ENCODE results near the gene C10orf143.

Gene C10orf143

DNA sequence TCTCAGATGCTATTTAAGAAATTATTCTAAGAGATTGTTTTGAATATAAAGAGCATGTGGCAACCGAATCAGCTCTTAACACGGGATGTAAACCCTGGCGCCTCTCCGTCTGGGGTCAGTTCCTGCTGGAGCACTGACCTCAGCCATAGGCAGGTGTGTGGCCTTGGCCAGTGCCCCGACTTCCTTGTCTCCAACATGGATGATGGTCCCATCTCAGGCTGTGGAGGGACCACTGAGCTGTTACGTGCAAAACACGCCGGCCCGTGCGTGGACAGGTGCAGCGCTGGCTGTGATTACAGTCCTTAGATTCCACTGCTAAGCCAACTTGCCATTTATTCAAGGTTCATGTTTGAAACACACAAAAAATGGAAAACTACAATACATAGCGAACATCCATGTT, 59.9 kb downstream of the C10orf143 start:
- DNase-seq = no peak

DNA sequence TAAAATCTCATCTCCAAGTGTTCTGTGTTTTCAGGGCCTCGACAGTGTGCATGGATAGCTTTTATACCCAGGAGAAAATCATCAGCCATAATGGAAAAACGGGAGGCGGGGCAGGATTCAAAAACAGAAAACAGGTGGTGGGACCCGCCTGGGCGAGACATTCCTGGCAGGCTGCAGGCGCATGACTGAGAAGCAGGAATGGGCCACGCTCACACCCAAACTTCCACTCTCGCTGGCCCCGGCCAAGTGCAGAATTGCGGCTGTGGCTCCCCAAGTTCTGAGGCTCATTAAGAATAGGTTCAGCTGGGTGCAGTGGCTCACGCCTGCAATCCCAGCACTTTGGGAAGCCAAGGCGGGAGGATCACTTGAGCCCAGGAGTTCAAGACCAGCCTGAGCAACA, 60.6 kb downstream of the C10orf143 start:
- DNase-seq = no peak

DNA sequence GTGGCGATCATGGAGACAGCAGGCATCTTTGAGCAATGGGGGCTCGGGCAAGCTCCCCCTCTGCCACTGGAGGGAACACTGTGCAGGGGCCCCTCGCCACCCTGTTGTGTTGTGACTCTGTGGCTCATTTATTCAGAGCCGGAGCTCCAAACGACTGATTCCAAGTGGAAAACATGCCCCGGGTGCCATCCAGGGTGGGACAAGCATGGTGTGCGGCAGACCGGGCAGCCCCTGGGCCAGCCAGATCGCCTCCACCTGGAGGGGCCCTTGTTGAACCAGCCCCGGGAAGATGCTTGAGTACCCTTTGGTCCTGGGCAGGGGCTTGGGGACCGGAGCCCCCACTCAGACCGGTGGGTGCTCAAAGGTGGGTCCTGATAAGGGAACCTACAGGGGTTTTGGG, 61.4 kb downstream of the C10orf143 start:
- DNase-seq = no peak

DNA sequence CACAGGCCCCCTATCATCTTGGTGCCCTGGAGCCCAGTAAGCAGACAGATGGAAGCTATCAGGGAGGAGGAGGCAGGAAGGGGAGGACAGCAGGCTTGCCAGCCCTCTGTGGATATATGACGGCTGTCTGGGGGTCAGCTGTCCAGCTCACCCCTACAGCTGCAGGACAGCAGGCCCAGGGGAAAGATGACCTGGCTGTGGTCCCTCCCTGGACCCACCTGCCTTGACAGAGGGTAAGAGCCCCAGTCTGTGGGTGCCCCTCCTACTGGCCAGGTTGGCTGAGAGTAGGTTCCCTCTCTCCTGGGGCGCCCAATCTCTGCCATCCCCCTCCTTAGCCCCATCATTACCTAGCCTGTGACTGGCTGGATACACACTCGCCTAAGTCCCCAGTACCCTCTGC, 62.5 kb downstream of the C10orf143 start:
- no peak for DNase-seq

DNA sequence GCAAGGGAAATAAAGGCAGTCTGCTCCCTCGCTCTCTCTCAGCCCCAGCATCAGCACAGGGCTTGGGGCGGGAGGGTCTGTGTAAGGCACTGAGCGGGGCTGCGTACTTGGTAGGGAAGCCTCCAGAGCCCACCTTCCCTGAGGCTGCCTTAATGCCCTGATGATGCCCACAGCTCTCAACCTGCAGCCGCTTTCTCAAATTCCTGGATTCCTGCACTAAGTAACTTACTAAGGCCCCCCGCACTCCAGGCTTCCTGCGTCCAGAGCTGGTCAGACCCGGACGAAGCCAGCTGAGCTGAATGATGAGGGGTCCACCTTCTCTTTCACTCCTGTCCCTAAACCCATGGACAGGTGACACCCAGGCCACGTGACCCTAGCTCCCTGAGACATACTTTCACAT, 63.3 kb downstream of the C10orf143 start:
- no peak for DNase-seq

DNA sequence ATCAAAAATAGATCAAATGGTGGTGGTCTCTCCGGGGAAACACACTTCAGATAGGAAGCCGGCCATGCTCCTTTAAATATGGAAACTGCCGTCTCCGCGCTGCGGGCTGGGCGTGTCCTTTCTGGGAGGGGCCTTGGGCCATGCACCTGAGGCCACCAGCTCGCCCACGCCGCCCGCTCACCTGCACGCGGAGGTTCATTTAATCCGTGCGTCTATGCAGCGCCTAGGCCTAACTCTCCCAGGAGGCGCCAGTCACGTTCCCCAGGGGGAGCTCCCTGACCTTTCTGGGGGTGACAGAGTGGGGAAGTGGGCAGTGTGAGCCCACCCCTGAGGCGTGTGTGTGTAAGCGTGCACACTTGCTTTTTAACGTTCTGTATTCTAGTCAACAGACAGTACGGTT, 64.0 kb downstream of the C10orf143 start:
- no peak for DNase-seq

DNA sequence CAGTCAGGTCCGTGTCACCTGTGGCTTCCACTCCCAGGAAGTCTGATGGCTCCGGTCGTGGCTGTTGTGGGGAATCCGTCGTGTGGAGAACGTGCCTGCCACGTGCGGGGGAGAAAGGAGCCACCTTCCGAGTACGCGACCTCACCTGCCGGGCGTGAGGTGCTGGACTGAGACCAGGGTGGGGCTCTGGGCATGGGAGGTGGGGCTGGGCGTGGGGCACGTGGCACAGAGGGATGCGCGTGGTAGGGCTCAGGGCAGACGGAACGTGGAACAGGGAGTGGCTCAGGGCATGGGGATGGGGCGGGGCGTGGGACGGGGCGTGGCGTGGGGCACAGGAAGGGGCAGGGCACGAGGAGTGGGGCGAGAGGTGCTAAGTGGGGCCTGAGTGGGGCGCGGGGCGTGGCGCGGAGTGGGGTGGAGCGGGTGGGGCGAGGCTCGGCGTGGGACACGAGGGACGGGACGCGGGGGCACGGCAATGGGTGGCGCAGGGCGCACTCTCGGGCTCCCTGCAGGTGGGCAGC, 64.8 kb downstream of the C10orf143 start:
- DNase-seq = no peak

DNA sequence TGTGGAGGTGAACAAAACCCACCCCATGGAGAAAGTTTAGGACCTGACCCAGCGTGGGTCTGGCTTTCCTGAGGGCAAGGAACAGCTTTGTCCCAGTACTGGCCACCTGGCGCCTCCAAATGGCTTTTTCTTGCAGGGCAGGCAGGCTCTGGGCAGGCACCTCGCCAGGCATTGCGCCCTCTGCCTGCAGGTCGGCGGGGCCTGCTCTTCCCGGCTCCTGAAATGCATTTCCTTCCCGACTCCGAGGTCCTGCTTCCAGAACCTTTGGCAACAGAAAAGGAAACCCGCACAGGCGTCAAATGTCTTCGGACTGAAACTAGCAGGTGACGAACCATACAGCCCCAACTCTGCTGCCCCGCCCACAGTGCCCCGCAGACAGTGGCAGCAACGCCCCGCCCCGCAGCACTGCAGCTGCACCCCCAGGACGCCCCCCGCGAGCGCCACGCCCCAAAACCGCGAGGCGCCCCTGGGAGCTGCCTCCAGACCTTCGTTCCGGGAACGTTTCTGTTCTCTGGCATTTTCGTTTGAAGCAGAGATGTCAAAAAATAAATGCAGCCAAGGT, 65.5 kb downstream of the C10orf143 start:
- no peak for DNase-seq

DNA sequence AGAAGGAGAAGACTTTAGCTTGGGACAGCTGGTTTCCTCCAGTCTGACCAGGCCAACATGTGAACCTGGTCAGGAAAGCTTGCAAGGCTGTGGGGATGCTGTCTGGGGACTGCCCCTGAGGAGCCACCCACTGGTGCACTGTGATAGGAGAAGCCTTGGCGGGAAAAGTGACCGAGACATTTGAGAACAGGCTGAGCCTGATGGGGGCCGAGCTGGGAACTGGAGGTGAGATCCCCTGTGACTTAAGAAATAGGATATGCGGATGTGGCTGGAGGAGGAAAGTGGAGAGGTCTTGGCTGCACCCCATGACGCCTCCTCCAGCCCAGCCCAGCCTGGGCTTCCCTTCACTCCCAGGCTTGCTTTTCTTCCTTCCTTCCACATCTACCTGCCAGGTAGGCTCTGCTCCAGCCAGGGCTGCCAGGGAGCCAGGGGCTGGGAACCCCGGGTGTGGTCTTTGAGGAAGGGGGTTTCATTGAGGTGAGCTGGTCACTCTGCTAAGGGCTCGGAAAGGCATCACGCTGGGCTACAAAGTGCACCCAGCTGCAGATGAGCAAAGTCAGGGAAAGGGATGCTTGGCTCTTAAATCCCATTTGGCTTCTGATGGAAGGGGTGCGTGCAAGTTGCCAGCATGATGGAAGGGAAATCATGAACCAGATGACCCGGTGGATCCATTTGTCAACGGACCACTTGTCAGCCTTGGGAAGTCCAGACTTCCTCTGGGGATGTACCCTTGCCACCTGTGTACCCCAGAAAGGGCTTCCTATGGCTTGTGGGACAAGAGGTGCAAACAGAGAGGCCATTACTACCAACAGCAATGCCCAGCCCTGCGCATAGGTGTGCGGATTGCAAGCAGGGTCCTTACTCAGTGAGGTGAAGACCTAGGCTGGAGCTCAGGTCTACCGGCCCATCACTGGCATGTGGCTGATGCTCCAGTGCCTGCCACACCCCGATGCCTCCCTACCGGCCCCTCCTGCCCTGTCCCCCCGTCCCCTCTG, 66.3 kb downstream of the C10orf143 start:
- no peak for DNase-seq

DNA sequence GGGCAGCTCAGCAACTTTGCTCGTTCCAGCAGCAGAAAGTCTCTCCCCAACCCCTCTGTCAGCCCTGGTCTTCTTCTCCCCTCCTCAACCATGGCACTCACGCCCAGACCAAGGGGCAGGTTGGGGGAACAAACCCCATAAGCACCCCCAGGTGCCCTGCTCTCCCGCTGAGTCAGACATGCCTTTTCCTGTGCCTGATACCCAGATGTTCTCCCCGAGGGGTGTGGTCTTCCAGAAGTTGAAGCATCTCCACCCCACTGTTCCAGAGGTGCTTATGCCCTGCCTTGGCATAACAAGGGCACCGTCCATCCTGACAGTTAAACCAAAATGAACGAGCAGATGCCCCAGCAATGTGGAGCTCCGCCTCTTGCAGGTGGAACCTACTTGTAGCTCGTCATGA, 67.1 kb downstream of the C10orf143 start:
- DNase-seq = no peak

DNA sequence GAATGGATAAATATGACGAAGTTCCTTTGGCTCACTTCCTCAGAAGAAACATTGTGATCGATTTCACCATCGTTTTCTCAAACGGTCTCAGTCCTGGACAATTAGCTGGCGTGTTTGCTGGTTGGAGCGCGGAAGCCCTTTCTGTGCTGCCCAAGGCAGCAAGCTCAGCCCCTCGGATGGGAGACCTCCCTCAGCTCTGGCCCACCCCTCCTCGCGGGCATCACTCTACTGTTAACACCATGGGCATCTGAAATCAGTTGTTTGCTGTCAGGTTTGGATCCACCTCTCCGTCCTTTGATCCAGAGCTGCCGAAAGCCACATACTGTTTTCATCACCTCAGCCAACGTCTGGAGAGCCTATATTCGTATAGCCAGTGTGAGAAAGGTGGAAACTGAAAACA, 68.2 kb downstream of the C10orf143 start:
- DNase-seq = no peak

DNA sequence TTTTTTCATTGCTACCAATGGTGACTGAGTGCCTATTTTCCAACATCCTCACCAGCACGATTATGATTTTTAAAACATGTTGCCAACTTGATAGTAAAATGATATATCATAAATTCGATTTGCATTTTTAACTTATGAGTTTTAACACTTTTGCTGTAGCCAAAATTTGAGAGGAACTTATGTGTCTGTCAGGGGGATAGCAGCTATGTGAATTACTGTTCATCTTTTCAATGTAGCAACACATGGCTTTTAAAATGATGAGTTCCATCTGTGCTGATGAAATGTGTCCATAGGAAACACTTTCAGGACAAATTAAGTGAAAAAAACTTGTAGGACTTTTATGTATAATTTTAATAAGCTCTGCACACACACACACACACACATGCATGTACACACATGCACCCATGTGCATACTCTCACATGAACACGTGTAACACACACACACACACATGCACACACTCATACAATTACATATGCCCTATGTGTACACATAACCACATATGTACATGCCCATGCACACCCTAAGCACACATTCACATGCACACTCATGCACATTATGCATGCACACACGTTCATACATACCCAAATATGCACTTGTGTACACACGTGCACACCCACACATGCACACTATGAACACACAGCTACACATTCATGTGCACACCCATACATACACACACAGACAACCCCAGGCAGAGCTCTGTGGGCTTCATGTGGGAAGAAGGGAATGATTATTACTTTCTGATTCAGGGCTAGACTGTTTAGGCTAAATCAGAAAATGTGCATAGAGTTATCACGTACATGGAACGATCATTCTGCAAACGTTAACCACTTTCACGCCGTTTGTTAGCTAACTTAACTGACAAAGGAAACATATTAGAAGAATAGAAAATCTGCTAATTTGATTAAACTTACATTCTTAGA, 68.9 kb downstream of the C10orf143 start:
- DNase-seq = no peak

DNA sequence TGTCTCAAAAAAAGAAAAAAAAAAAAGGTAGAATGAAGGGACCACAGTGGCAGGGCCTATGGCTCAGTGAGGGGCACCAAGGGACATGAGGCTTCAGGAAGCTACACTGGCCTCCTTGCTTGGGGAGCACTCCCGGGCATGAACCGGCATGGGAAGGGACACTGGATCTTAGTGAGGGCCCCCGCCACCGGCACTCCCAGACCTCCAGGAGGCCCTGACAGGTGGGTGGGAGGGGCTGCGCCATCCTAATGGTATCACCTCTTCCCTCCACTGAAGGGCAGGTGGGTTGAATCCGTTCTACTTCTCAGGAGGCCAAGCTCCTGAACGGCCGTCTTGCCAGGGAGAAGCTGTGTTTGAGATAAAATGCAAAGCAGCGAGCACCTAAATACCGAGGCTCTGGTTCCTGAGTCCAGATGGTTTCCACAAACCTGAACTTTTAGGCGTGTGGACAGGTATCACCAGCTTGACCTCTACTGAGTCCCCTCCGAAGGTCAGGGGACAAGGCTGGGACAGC, 69.8 kb downstream of the C10orf143 start:
- no peak for DNase-seq

DNA sequence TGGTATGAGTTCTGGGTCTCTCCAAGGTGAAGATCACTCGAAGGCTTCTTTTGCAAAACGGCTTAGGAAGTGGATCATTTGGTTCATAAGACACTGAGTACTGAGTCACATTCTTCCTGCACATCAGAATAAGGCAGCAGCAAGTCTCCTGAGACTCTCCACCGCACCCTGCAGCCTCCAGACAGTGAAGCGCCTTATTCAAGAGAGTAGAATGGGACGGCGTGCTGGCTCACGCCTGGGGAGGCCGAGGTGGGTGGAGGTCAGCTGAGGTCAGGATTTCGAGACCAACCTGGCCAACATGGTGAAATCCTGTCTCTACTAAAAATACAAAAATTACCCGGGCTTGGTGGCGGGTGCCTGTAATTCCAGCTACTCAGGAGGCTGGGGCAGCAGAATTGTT, 70.3 kb downstream of the C10orf143 start:
- DNase-seq = no peak

DNA sequence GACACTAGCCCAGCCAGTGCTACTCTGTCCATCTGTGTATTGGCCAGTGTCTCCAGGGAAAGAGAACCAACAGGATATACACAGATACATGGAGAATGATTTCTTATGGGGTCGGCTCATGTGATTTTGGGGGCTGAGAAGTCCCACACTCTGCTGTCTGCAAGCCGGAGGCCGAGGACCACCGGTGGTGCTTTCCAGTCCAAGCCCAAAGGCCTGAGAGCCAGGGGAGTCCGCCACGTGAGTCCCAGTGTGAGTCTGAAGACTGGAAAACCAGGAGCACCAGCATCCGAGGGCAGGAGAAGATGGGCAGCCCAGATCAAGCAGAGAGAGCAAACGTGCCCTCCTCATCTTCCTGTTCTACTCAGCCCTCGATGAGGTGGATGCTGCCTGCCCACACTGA, 71.5 kb downstream of the C10orf143 start:
- no peak for DNase-seq

DNA sequence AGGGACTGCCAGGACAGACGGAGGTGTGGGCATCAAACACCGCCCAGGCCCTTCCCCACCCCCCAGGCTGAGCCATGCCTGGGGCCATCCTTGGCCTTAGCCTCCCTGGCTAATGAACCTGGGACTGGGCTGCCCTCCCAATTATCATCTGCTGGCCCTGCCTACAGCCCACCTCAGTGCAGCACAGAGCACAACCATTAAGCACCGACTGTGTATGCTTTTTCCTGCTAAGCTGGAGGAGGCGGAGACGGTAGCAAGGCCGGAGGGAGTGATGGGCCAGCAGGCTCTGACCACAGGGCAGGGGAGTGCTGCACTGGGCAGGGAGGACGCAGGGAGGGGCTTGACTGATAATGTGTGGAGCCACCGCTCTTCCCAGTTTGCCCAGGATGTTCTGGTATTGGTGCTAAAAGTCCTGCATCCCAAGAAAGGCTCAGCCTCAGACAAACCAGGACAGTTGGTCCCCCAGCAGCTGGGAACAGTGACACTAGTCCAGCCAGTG, 72.0 kb downstream of the C10orf143 start:
- DNase-seq = no peak

DNA sequence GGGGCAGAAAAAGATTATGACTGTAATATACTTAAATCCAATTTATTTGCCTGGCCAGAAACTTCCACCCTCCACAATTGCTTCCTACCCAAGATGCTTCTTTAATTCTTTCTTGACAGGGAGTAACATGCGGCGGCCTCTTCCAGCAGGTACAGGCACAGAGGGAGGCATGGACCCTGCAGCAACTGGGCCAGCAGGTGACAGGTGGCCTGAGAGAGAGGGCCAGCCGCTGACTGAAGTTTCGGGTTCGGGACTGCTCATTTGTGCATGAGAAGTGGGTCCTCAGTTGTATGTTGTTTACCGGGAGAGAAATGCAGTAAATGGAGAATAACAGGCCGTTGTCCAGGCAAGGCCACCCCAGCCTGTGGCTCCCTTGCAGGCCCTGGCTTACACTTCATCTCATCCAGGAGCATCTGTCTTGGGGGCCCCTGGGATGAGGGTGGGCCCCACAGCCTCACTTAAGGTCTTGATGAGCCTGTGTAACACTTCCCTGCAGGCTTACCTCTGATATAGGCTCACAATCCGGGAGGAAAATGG, 72.5 kb downstream of the C10orf143 start:
- no peak for DNase-seq

DNA sequence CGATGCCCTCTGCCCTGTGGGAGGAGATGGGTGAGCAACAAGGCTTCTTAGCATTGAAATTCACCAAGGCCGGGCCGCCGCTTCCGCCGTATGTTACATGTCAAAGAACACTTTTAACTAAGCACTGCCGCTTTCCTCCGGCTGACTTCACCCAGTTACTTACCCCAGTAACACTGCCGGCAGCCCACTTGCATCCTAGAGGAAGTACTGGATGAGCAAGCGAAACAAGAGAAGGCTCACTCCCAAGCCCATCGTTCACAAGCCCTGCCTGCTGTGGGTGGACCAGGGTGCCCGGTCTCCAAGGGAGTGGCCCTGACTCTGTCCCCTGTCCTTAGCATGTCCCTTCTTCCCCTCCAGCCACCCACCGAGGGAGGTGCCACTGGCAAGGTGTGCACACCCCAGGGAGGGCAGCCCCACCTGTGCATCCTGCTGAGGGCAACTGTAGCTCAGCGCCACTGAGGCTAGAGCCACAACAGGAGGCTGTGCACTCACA, 73.4 kb downstream of the C10orf143 start:
- no peak for DNase-seq

DNA sequence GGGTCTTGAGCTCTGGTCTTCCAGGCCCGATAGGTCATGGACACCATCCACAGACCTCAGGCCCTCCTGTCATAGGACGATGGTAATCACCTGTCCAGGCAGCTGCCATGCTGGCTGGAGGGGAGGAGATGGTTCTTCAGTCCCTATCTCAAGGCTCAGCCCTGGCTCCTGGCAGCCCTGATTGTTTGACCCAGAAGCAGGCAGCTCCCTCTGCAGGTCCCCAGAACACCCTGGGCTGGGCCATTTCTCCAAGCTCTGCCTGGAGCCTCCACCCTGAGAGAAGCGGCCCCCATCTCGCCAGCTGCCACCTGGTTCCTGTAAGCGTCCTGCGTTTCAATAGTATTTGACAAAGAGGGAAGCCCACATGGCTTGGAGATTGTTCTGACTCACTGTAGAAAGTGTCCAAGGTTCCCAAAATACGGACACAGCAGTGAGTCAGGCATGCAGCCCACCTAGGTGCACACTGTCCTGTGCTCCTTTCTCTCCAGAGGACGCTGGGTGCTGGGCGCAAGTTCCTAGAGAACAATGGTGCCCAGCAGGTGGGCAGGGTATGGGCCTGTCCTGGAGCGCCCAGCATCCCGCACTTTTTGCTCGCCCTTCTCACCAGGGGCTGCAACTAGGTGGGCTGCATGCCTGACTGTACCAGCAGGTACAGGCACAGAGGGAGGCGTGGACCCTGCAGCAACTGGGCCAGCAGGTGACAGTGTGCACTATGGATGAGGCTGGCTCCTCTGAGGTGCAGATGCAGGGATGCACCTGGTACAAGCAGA, 74.1 kb downstream of the C10orf143 start:
- DNase-seq = no peak

DNA sequence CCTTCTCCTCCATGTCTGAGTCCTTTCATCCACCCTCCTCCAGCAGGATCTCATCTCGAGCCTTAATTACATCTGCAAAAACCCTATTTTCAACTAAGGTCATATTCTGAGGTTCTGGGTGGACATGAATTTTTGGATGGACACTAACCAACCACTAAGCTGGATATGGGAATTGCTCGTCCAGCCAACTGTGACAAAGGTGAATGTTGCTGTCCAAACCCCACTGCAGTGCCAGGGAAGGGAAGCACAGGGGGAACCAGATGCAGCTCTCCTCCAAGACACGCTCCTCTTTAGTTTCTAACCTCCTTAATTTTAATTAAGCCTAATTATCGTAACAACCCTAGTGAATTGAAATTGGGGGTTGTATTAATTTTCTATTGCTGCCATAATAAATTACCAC, 81.4 kb downstream of the C10orf143 start:
- DNase-seq = no peak

DNA sequence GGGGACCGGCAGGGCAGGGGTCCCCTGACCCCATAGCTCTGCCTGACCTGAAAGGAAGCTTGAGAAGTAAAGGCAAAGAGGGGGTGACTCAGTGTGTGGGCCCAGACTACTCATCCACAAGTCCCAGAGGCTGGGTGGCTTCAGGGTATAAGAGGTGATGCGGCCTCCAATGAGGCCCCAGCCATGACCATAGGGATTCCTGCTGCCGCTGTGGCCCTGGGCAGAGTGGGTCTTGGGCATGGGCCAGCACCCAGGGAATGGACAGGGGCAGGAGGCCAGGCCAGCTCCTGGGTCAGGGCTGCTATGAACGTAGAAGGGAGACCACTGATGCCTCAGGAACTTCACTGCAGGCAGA, 82.2 kb downstream of the C10orf143 start:
- no peak for DNase-seq
